Hepatic stellate cell (primary cell): ENCODE data around the gene TXNDC11.

Experiments
- DNase-seq: peaks from one replicate; pipeline ENCODE4 v3.0.0; 2011; ENCODE audit warnings: low spot score

The TXNDC11 gene

GRCh38 chr16:11674001-11674817 lies 68.4 kb downstream of the TXNDC11 start:
- no peak for DNase-seq

GRCh38 chr16:11673091-11674000 lies 69.3 kb downstream of the TXNDC11 start:
- no peak for DNase-seq

- no peak for DNase-seq
These were observed 70.2 kb downstream of the TXNDC11 start for GRCh38 chr16:11672206-11673090.

DNA sequence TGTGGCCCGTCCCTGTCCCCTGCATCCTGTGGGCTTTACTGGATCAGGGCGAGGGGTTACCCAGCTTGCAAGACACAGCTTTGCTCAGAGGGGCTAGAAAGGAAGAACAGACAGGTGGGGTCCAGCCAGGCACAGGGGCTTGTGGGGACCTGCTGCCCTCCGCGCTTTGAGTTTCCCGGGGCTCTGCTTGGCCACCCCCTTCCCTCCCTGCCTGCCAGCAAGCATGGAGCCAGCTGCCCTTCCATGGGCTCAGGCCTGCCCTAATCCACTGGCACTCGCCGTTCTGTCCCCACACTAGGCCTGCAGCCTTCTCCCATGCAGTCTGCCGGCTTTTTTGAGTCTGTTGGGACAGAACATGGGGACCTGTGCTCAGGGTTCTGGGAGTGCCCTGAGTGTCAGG lies 71.0 kb downstream of the TXNDC11 start:
- DNase-seq, result no peak

- DNase-seq, result no peak
These were observed 71.4 kb downstream of the TXNDC11 start for GRCh38 chr16:11671271-11671670.

GRCh38 chr16:11670171-11671131 lies 72.2 kb downstream of the TXNDC11 start:
- DNase-seq, result no peak

DNA sequence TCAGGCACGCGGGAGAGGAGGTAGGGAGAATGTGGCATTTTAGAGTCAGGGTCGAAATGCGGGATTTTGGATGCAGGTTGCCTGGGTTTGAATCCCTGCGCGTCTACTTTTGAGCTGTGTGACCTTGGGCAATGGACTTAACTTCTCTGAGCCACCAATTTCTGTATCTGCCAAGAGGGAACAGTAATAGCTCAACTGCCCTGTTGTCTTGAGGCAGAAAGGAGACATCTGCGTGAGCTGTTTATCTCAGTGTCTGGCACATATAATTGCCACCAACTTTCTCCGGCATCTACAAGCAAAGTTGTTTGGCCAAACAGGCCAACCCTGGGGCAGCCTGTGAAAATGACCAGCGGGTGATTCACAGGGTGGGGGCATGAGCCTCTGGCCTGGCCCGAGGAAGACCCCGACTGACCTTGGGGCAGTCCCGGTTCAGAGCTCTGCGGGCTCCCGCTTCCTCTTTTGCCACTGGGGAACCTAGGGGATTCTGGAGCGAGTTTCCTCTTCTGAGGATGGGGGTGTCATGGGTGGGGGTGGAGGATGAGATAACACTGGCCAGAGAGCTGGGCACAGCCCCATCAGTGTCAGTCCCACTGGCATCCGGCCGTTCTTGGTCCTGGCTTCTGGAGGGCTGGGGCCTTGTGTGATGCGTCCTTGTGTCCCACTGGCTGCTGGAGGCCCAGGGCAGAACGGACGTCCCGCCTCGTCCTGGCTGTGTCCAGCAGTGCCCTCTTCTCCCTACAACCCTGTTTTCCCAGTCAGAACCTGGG lies 73.1 kb downstream of the TXNDC11 start:
- DNase-seq, result peak; percentile 50

GRCh38 chr16:11668623-11669379 lies 73.9 kb downstream of the TXNDC11 start:
- no peak for DNase-seq

- peak; percentile 99 for DNase-seq
These were observed 74.6 kb downstream of the TXNDC11 start, which contains the start of gene SNN for GRCh38 chr16:11667824-11668622. Gene SNN, plus strand, starts transcription at chr16:11668455. Its CDS starts 7,605 bp downstream, at chr16:11676060.

GRCh38 chr16:11667221-11667823 lies 75.3 kb downstream of the TXNDC11 start:
- no peak for DNase-seq

- no peak for DNase-seq
These were observed 76.3 kb downstream of the TXNDC11 start for GRCh38 chr16:11666103-11667055.

DNA sequence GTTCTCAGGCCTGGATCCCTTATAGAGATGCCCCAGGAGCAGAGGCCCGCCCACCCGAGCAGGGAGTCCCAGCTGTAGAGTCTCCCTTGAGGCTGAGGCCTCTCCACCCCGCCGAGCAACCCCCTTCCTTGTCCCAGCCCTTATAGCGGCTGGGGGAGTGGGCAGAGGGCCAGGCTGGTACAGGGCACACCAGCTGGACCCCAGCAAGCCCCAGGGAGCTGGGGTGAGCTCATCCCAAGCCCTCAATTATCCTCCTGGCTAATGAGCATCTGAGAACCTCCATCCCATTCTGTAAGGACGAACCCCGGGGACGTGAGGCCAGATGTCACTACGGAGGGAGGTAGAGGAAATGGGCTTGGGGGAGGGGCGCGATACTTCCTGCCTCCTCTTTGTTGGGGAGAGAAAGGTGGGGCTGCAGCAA lies 77.6 kb downstream of the TXNDC11 start:
- DNase-seq, result no peak

DNA sequence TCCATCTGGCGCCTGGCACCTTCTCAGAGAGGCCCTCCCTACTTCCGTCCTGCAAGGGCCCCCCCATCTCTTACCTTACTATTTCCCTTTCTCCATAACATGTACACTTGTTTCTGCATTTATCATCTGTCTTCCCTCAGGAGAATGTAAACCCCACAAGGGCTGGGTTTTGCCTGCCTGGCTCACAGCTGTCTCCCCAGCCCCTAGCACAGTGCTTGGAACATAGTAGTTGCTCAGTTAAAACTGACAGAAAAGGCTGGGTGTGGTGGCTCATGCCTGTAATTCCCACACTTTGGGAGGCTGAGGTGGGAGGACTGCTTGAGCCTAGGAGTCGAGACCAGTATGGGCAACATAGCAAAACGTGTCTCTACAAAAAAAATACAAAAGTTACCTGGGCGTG lies 80.1 kb downstream of the TXNDC11 start:
- no peak for DNase-seq

DNA sequence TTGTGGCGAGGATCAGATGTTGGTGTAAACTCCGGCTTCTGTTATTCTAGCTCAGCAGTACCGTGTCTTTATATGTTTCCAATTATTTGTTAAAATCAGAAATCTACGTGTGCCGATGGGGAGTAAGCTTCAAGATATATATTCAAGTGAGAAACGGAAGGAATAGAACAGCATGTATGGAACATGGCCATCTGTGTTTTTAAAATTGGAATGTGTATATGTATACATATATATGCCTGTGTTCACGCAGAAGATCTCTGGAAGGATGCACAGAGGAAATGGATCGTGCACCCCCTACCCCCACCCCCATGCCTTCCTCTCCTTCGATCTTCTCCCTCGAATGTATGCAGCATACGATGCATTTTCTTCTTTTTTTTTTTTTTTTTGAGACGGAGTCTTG lies 82.1 kb downstream of the TXNDC11 start:
- DNase-seq, result no peak

GRCh38 chr16:11658896-11659708 lies 83.6 kb downstream of the TXNDC11 start:
- DNase-seq, result no peak

DNA sequence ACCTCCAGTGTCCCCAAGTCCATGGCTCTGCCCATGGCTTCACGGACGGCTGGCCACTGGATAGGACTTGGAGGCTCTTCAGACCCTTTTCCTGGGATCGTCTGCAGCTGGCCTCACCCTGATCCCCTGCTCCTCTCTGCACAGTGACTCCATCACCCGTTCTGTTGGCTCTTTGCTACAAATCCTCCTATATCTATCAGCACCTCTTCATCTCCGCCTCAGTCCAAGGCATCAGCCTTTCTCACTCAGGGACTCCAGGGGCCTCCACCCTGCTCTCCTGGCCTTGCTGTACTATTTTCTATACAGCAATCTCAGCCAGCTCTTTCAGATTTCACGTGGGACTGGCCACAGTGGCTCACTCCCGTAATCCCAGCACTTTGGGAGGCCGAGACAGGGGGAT lies 85.1 kb downstream of the TXNDC11 start:
- no peak for DNase-seq
